Measurements from ENCODE around the gene ARHGEF18. TPM values are rescaled to one million over a fixed set of nuclear protein-coding genes. Genes with fewer than 3 reads are reported as not detected.
A peak's percentile ranks its signal among the peaks of the same experiment; 100 is the strongest.
"Not testable (repeated sequence)": the region's sequence is repeated elsewhere in the genome, so short reads cannot be mapped to it uniquely, and the experiment has no call there.

The ARHGEF18 gene
- total and polyA plus RNA-seq, 2 experiments from 2014 or later: 12.3 to 31.9 TPM

GRCh38 chr19:7340959-7341837 lies 7.5 kb upstream of the ARHGEF18 start:
- Histone ChIP-seq H3K4me1 (ENCODE audit: low read depth) (no peaks in the 10 kb centered on the region), H3K36me3 (no peaks in the 10 kb centered on the region), H3K27me3 (no peaks in the 10 kb centered on the region), H3K4me3 (no peak overlapping the region), H3K27ac (no peak overlapping the region), H3K9me3 (ENCODE audit: low read depth) (no peaks in the 10 kb centered on the region)
- peak; percentile 83 to 85 for DNase-seq (ENCODE audit: low read depth in 1 of 2, low spot score in 1 of 2)
- TF ChIP-seq CTCF (IDR thresholded peaks at IDR 0.05; ENCODE audit: low read depth, low read length): peak; percentile 93

GRCh38 chr19:7342143-7342542 lies 6.6 kb upstream of the ARHGEF18 start:
- no peak for TF ChIP-seq CTCF (IDR thresholded peaks at IDR 0.05; ENCODE audit: low read depth, low read length)

GRCh38 chr19:7346488-7346971 lies 2.2 kb upstream of the ARHGEF18 start:
- TF ChIP-seq CTCF (IDR thresholded peaks at IDR 0.05; ENCODE audit: low read depth, low read length): no peak
- Histone ChIP-seq H3K27me3 (no peaks in the 10 kb centered on the region), H3K27ac (no peak overlapping the region), H3K4me1 (ENCODE audit: low read depth) (no peaks in the 10 kb centered on the region), H3K36me3 (no peaks in the 10 kb centered on the region), H3K9me3 (ENCODE audit: low read depth) (no peaks in the 10 kb centered on the region), H3K4me3 (no peak overlapping the region)
- no peak for DNase-seq (ENCODE audit: low read depth in 1 of 2, low spot score in 1 of 2)

More at GRCh38 chr19:7342143-7342542, 6.6 kb upstream of the ARHGEF18 start:
- Histone ChIP-seq H3K27me3 (no peaks in the 10 kb centered on the region), H3K36me3 (no peaks in the 10 kb centered on the region), H3K27ac (no peak overlapping the region), H3K4me3 (no peak overlapping the region), H3K4me1 (ENCODE audit: low read depth) (no peaks in the 10 kb centered on the region), H3K9me3 (ENCODE audit: low read depth) (no peaks in the 10 kb centered on the region)
- DNase-seq (ENCODE audit: low read depth in 1 of 2, low spot score in 1 of 2): no peak

GRCh38 chr19:7346997-7347396 lies 1.7 kb upstream of the ARHGEF18 start:
- H3K27me3 ChIP-seq; H3K4me1 ChIP-seq (ENCODE audit: low read depth); H3K27ac ChIP-seq; H3K36me3 ChIP-seq; DNase-seq (ENCODE audit: low read depth in 1 of 2, low spot score in 1 of 2); H3K9me3 ChIP-seq (ENCODE audit: low read depth); H3K4me3 ChIP-seq: not testable (repeated sequence)

- no peak for TF ChIP-seq CTCF (IDR thresholded peaks at IDR 0.05; ENCODE audit: low read depth, low read length)
- no peak for DNase-seq (ENCODE audit: low read depth in 1 of 2, low spot score in 1 of 2)
- H3K27me3 ChIP-seq: no peaks in the 10 kb centered on the region
- no peaks in the 10 kb centered on the region for H3K9me3 ChIP-seq (ENCODE audit: low read depth)
- no peak overlapping the region for H3K27ac ChIP-seq
- H3K4me3 ChIP-seq: no peak overlapping the region
- H3K4me1 ChIP-seq (ENCODE audit: low read depth): no peaks in the 10 kb centered on the region
- no peaks in the 10 kb centered on the region for H3K36me3 ChIP-seq
These were observed 474 bp downstream of the ARHGEF18 start for GRCh38 chr19:7349231-7349591.

- Histone ChIP-seq H3K27me3 (no peaks in the 10 kb centered on the region), H3K36me3 (no peaks in the 10 kb centered on the region), H3K4me3 (no peak overlapping the region), H3K27ac (no peak overlapping the region), H3K4me1 (ENCODE audit: low read depth) (no peaks in the 10 kb centered on the region), H3K9me3 (ENCODE audit: low read depth) (no peaks in the 10 kb centered on the region)
- TF ChIP-seq CTCF (IDR thresholded peaks at IDR 0.05; ENCODE audit: low read depth, low read length): no peak
- no peak for DNase-seq (ENCODE audit: low read depth in 1 of 2, low spot score in 1 of 2)
These were observed 1.4 kb downstream of the ARHGEF18 start for GRCh38 chr19:7349961-7350711.
